Testis (tissue), 2 donors: ENCODE data around the gene SF3B4.

Experiments
- POLR2A ChIP-seq: fragments of 450-650 bp; IDR thresholded peaks from one replicate; pipeline ENCODE4 v1.6.1; 2017; ENCODE audit warnings: antibody characterized with exemption, mild to moderate bottlenecking, moderate library complexity
- TF ChIP-seq, protein P1 (sequence below), 3 experiments: fragments of 450-650 bp in 2 of 3; fragments of 200-600 bp in 1 of 3; sonication (generic) in 1 of 3; IDR thresholded peaks; one replicate each; pipeline ENCODE4 v1.5.1; 2016 to 2019; ENCODE audit warnings: antibody characterized with exemption in 3 of 3, mild to moderate bottlenecking in 2 of 3, moderate library complexity in 1 of 3

- TF ChIP-seq, protein P1, sequence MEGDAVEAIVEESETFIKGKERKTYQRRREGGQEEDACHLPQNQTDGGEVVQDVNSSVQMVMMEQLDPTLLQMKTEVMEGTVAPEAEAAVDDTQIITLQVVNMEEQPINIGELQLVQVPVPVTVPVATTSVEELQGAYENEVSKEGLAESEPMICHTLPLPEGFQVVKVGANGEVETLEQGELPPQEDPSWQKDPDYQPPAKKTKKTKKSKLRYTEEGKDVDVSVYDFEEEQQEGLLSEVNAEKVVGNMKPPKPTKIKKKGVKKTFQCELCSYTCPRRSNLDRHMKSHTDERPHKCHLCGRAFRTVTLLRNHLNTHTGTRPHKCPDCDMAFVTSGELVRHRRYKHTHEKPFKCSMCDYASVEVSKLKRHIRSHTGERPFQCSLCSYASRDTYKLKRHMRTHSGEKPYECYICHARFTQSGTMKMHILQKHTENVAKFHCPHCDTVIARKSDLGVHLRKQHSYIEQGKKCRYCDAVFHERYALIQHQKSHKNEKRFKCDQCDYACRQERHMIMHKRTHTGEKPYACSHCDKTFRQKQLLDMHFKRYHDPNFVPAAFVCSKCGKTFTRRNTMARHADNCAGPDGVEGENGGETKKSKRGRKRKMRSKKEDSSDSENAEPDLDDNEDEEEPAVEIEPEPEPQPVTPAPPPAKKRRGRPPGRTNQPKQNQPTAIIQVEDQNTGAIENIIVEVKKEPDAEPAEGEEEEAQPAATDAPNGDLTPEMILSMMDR (IDR thresholded peaks at IDR 0.05): no peak
- TF ChIP-seq POLR2A: peak; percentile 89
These were observed at the start of gene SF3B4 for GRCh38 chr1:149927563-149928400.
